CD4-positive, alpha-beta T cell treated with Interferon gamma for 1 hour (primary cell): ENCODE measurements around the gene MRPL37.
"Not testable (repeated sequence)": the region's sequence is repeated elsewhere in the genome, so short reads cannot be mapped to it uniquely, and the experiment has no call there.

Experiments used
- DNase-seq: peaks from one replicate; pipeline ENCODE4 v3.0.0-alpha.2; 2020

The MRPL37 gene

GRCh38 chr1:54172614-54173599 is 27.1 kb upstream of the MRPL37 start:
- DNase-seq = no peak

DNA sequence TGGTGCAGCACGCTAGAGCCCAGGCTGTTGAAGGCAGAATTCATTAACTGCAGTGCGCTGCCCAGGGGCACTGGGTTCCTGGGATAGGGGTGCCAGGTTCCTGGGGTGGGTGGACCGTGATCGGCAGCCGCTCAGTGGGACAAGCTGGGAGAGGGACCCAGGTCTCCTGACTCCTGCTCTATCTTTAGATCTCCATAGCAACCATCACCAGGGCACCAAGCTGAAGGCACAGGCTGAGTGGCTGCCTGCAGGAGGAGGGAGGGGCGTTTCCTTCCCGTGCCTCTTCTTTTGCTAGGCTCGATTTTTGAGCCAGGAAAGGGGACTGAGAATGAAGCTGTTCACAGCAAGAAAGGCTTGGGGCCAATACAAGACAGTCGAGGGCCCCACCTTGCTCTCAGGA is 26.3 kb upstream of the MRPL37 start:
- no peak for DNase-seq

- no peak for DNase-seq
Measured at GRCh38 chr1:54174106-54174505, 25.9 kb upstream of the MRPL37 start.

DNA sequence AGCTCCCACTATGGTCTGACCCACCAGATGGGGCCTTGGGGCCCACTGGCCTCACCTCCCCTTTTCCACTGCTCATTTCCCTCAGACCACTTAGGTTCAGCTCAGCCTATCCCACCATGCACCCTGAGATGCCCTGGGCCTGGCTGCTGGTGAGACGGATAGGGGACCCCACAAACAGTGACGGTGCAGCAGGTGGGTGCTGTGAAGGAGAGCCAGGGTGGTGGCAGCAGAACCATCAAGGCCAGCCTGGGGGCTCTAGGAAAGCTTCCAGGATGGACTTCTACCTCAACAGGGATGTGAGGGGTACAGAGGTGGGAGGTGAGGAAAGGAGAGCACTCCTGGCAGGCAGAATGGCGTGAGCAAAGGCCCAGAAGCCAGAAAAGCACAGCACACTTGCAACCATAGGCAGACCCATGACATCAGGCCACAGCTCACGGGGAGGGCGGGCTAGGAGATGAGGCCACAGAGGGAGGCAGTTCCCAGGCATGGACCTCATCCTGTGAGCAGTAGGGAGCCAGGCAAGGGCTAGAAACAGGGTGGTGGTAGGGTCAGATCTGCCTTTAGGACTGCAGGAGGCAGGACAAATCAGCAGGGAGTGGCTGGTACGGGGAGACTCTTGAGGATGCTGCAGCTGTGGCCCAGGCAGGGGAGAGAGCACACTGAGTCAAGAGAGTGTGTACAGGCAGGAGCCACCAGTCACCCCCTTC is 23.2 kb upstream of the MRPL37 start:
- DNase-seq = no peak

- no peak for DNase-seq
Measured at GRCh38 chr1:54177726-54178125, 22.2 kb upstream of the MRPL37 start.

DNA sequence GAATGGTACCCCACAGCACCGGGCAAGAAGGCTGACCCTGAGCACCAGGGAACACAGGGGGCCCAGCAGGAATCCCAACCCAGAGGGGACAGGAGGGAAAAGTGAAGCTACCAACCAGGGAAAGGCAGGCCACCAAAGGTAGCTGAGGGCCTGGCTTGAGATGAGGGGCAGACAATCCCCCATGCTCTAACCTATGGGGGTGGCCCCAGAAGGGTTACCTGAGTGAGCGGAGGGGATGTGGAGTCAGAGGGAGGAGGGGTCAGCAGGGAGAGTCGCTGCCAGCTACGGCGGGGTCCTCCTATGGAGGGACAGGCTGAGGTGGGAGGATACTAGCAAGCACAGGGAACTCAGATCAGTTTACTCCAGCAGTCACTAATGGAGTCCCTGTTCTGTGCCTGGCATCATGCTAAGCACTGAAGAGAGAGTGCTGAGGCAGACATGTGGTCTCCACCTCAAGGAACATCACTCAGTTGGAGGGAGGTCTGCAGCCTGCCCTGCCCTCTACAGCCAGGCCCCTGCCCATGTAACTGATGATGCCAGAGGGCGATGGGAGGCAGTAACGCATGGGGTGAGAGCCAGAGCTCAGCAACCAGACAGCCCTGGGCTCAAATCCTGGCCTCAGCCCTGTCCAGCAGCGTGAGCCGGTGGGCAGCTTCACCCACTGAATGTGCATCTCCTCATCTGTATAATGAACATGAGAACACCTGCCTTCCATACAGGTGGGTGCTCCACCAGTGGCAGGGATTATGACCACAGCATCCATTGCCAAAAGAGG is 21.5 kb upstream of the MRPL37 start:
- no peak for DNase-seq

- DNase-seq = no peak
Measured at GRCh38 chr1:54180701-54181360, 19.1 kb upstream of the MRPL37 start.

- DNase-seq = no peak
Measured at GRCh38 chr1:54186056-54186455, 13.9 kb upstream of the MRPL37 start.

DNA sequence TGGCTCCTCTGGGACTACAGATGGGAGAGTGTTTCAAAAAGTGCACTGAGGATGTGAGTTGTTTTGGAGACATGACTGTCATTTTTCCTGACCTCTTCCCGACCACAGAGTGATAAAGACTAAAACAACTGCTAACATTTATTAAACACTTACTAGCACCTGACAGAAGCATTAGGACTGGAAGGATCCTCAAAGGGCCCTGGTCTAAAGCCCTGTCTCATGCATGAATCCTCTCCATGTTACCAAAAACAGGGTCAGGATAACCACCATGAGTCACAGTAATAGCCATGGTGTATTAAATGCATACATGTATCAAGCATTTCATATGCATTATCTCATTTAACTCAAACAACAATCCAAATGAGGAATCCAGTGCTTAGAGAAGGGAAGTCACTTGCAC is 11.7 kb upstream of the MRPL37 start:
- DNase-seq = no peak

GRCh38 chr1:54190526-54190925 is 9.4 kb upstream of the MRPL37 start:
- no peak for DNase-seq

GRCh38 chr1:54191525-54191924 is 8.4 kb upstream of the MRPL37 start:
- DNase-seq = no peak

DNA sequence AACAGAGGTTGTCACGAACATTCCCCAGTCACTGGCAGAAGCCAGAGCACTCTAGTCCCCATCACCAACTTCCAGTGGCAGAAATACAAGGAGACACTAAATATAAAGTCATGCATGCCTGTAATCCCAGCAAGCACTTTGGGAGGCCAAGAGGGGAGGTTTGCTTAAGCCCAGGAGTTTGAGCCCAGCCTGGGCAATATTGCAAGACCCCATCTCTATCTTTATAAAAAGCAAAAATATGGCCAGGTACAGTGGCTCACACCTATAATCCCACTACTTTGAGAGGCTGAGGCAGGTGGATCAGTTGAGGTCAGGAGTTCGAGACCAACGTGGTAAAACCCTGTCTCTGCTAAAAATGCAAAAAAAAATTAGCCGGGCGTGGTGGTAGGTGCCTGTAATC is 6.5 kb upstream of the MRPL37 start:
- no peak for DNase-seq

- DNase-seq = no peak
Measured at GRCh38 chr1:54199151-54199764, 709 bp upstream of the MRPL37 start.

GRCh38 chr1:54200519-54200997 is 591 bp downstream of the MRPL37 start:
- no peak for DNase-seq

- no peak for DNase-seq
Measured at GRCh38 chr1:54204199-54204598, 4.2 kb downstream of the MRPL37 start.

- no peak for DNase-seq
Measured at GRCh38 chr1:54207287-54207686, 7.3 kb downstream of the MRPL37 start.

DNA sequence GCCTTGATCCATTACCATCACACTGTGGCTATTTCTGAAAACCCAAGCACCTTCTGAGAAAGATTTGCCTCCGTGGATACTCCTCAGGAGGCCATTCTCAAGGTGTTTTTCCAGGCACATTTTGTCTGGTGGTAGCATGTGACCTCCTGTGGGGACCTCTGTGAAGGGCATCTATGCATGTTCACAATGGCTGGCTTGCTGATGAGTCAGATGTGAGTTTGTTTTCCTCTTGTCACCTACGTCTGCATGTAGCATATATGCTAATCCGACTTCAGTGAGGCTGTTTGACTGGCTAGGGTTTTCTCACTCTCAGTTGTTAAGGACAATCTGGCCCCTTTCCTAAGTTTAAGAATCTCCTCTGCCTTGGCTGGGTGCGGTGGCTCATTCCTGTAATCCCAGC is 7.9 kb downstream of the MRPL37 start:
- DNase-seq = not testable (repeated sequence)

DNA sequence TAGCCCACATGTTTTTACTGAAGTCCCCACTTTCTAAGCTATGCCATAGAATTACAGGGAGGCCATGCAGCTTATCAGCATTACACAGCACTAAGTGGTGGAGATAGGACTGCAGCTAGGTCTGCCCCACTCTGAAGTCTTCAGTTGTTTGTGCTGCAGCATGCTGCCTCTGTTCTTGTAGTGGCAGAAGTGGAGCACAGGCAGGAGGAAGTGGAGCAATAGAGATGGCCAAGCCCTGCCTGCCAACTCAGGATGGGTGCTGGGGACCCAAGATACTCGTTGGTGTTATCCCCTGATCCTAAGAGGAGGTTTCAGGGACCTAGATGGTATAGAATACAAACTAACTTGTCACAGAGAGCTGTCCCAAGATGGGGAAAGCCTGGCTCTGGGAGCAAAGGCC is 12.9 kb downstream of the MRPL37 start:
- DNase-seq = no peak

DNA sequence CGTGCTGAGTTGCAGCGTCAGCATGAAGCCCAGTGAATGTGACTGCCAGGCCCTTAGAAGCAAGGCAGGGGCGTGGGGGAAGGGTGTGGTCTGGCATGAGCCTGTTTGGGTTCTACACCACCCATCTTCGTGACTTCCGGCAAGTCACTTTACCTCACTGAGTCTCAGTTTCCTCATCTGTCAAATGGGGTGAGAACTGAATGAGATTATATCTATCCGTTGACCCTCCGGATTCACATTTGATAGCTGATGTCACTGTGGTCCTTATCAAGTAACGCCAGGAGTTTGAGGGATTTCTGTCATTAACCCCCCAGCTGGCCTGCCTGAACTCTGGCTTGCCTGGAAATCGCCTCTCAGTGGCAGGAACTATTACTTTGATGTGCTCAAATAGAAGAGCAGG is 15.6 kb downstream of the MRPL37 start:
- DNase-seq = no peak

GRCh38 chr1:54218883-54219687 is 19.1 kb downstream of the MRPL37 start:
- no peak for DNase-seq

GRCh38 chr1:54219688-54220003 is 19.7 kb downstream of the MRPL37 start:
- DNase-seq = no peak
